SH-SY5Y (cell line): ENCODE measurements around the gene CFD.

ENCODE experiments used
- GATA2 ChIP-seq: IDR thresholded peaks from 2 replicates; pipeline ENCODE4 v1.6.1; 2011; ENCODE audit warnings: mild to moderate bottlenecking, low read depth, low read length
- GATA3 ChIP-seq: IDR thresholded peaks from 2 replicates; pipeline ENCODE4 v1.6.1; 2011; ENCODE audit warnings: low read depth, mild to moderate bottlenecking, low read length, moderate library complexity

DNA sequence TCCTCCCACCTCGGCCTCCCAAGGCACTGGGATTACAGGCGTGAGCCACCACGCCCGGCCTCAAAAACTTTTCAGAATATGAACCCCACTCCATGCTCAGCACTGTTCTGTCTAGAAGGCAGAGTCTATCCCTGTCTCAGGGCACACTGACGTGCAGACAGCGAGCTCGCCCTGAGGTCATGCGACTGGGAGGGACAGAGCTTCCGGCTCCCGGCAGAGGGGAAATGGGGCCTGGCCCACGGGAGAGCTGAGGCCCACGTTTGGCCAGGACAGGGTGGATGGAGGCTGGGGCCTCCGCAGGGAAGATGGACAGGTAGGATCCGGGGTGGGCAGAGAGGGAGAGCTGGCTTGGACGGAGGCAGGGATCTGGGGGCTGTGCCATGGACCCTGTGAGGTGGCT, 34.6 kb upstream of the CFD start:
- TF ChIP-seq GATA2 (no peak), GATA3 (no peak)
